Brain microvascular endothelial cell (primary cell): ENCODE results near the gene THOC1.

ENCODE experiments used
- DNase-seq: peaks from one replicate; pipeline ENCODE4 v3.0.0-alpha.2; 2020
- H3K27ac ChIP-seq: fragments of 250-450 bp; sonication (Bioruptor Pico); 2 replicates; pipeline ENCODE4 v1.5.1; 2020; ENCODE audit warnings: mild to moderate bottlenecking, moderate library complexity
- H3K27me3 ChIP-seq: fragments of 250-450 bp; sonication (Bioruptor Pico); replicated peaks from 2 replicates; pipeline ENCODE4 v1.5.1; 2020; ENCODE audit warnings: mild to moderate bottlenecking
- H3K36me3 ChIP-seq: fragments of 250-450 bp; sonication (Bioruptor Pico); replicated peaks from 2 replicates; pipeline ENCODE4 v1.5.1; 2020; ENCODE audit warnings: mild to moderate bottlenecking
- H3K4me3 ChIP-seq: 2 replicates; pipeline ENCODE4 v1.5.1; 2011; ENCODE audit warnings: low read depth, mild to moderate bottlenecking, control low read depth, low read length, moderate library complexity
- in situ Hi-C: cut with HindIII; loops from 2 replicates; pipeline ENCODE4 v1.10.0; 2017; ENCODE audit warnings: low sequenced_read_pairs, low pct_ligation_motif_present
- TF ChIP-seq, protein P1 (sequence below): IDR thresholded peaks from 2 replicates; pipeline ENCODE4 v1.5.1; 2011; ENCODE audit warnings: low read depth, mild to moderate bottlenecking, moderate library complexity, low read length, control low read depth, inconsistent platforms; ENCODE audit errors: missing control alignments

THOC1 gene

DNA sequence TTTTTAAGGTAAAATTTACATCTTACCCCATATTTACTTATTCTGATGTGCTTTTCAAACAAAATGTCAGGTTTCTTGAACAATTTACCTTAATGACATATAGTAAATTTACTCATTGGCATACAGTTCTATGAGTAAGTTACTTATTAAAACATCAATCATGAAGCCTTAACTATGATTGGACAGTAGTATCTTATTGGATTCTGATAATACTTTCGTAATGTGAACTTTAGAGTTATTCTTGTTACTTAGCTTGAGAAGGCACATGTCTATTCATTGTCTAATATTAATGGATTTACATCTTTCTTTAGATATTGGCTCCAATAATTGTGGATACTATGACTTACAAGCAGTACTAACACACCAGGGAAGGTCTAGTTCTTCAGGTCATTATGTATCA, 57.8 kb downstream of the THOC1 start:
- in situ Hi-C loops = no loop called here
- peaks cover 49% of the 10 kb centered on the region for H3K36me3 ChIP-seq
- DNase-seq = no peak
- H3K4me3 ChIP-seq = no peak overlapping the region
- no peaks in the 10 kb centered on the region for H3K27me3 ChIP-seq
- H3K27ac ChIP-seq = no peak overlapping the region
- TF ChIP-seq, protein P1, sequence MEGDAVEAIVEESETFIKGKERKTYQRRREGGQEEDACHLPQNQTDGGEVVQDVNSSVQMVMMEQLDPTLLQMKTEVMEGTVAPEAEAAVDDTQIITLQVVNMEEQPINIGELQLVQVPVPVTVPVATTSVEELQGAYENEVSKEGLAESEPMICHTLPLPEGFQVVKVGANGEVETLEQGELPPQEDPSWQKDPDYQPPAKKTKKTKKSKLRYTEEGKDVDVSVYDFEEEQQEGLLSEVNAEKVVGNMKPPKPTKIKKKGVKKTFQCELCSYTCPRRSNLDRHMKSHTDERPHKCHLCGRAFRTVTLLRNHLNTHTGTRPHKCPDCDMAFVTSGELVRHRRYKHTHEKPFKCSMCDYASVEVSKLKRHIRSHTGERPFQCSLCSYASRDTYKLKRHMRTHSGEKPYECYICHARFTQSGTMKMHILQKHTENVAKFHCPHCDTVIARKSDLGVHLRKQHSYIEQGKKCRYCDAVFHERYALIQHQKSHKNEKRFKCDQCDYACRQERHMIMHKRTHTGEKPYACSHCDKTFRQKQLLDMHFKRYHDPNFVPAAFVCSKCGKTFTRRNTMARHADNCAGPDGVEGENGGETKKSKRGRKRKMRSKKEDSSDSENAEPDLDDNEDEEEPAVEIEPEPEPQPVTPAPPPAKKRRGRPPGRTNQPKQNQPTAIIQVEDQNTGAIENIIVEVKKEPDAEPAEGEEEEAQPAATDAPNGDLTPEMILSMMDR = no peak

DNA sequence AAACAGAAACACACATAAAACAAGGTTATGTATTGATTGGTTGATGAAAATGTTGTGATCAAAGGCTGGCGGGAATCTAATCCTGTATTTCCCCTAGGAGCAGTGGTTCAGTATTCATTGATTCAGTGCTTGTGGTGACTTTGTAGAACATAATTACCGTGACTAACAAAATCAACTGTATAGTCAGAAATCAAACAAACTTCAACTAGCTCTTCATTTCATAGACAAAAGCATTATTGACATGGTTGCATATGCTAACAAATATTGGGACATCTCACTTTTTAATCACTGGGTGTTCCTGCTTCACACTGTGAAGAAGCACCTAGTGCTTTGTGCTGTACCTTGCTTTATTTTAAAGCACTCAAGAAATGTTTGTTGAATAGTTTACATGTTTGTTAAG, 68.1 kb downstream of the THOC1 start:
- no peak for DNase-seq
- H3K4me3 ChIP-seq = no peak overlapping the region
- H3K27ac ChIP-seq = no peak overlapping the region
- H3K36me3 ChIP-seq = peaks cover 47% of the 10 kb centered on the region
- TF ChIP-seq, protein P1 = no peak
- in situ Hi-C loops = no loop called here
- H3K27me3 ChIP-seq = no peaks in the 10 kb centered on the region

DNA sequence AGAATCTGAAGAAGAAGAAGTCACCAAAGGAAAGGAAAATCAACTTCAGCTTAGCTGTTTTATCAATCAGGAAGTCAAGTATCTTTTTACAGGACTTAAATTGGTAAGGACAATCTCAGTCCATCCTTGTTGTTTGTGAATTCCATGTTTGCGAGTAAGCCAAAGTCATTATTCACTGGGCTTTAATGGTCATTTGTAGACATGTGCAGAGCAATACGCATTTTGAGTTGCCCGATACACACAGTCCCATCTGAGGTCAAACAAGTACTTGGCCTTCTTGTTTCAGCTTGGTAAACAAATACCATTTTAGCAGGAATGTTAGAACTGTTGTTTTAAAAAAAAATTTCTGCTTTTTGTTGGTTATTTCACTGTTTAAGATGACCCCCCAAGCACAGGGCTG, 68.6 kb downstream of the THOC1 start:
- TF ChIP-seq, protein P1 = no peak

DNA sequence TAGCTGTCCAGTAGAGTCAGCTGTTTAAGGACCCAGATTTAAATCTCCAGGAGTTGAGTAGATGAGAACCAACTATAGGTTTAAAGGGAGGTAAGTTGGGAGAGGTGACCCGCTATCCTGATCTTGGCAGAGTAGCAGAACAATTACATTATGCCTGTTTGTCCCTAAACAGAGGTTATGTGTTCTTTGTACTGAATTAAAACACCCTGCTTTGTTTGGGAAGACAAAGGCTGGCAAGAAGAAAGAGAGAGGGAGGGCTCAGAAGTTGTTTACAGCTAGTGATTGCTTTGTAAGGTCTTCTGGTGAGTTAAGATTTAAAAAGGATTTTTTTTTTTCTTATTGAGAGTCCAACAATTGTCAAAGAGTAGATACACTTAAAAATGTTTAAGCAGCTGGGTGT, 72.2 kb downstream of the THOC1 start:
- Histone ChIP-seq H3K4me3 (no peak overlapping the region), H3K36me3 (peaks cover 23% of the 10 kb centered on the region), H3K27ac (no peak overlapping the region), H3K27me3 (no peaks in the 10 kb centered on the region)
- in situ Hi-C loops = no loop called here
- no peak for DNase-seq
- TF ChIP-seq, protein P1 = no peak

More for the DNA sequence above, 68.6 kb downstream of the THOC1 start:
- Histone ChIP-seq H3K27me3 (no peaks in the 10 kb centered on the region), H3K4me3 (no peak overlapping the region), H3K27ac (no peak overlapping the region), H3K36me3 (peaks cover 41% of the 10 kb centered on the region)
- in situ Hi-C loops = no loop called here
- DNase-seq = no peak

DNA sequence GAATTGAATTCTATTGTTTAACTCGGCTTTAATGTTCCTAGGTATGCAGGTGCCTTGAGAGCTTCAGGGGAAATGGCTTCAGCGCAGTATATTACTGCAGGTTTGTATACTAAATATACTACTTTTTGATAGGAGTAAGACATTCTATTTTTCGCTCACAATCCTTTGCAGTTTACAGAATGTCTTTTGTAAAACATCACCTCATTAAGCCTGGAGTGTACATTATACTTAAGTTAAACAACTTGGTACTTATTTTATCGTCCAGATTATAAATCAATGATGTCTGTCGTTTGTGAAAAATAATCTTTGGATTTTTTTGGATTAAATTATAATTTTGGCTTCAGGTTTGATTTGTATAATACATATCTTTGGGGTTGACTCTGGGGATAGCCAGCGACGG, 75.0 kb downstream of the THOC1 start:
- H3K36me3 ChIP-seq = peaks cover 6% of the 10 kb centered on the region
- H3K27me3 ChIP-seq = no peaks in the 10 kb centered on the region
- H3K27ac ChIP-seq = no peak overlapping the region
- DNase-seq = no peak
- in situ Hi-C loops = no loop called here
- no peak overlapping the region for H3K4me3 ChIP-seq
- TF ChIP-seq, protein P1 = no peak

DNA sequence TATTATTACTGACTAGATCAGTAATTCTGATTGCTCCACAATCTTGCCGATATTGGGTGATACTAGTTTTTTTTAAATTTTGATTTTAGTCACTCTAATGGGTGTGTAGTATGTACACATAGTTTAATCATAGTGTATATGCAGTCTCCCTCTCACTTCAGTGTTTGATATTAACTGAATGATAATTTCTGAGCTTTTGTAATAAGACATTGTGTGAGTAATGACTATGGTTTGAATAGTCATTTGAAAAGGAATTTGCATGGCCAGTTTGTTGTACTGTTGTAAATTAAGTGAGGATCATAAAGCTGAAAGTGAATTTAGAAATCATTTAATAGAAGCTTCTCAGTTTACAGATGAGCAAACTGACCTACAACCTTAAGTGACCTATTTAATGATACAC, 76.1 kb downstream of the THOC1 start:
- TF ChIP-seq, protein P1 = no peak
- Histone ChIP-seq H3K36me3 (peaks cover 6% of the 10 kb centered on the region), H3K27me3 (no peaks in the 10 kb centered on the region), H3K4me3 (no peak overlapping the region), H3K27ac (no peak overlapping the region)
- in situ Hi-C loops = no loop called here
- no peak for DNase-seq
